Hepatocyte (in vitro differentiated cells): Measurements from ENCODE around the gene C1orf21. TPM values are rescaled to one million over a fixed set of nuclear protein-coding genes. Genes with fewer than 3 reads are reported as not detected.
A peak's percentile ranks its signal among the peaks of the same experiment; 100 is the strongest.

Source experiments
- DNase-seq: peaks from one replicate; pipeline ENCODE4 v3.0.0-alpha.2; 2016; ENCODE audit warnings: low spot score
- H2AFZ ChIP-seq: fragments of 200-600 bp; sonication (generic); 2 replicates; pipeline ENCODE4 v1.6.0; 2016; ENCODE audit warnings: antibody characterized with exemption, mild to moderate bottlenecking
- H3K27ac ChIP-seq: fragments of 200-600 bp; sonication (generic); 2 replicates; pipeline ENCODE4 v1.5.1; 2016; ENCODE audit warnings: mild to moderate bottlenecking
- H3K27me3 ChIP-seq: fragments of 200-600 bp; sonication (generic); 2 replicates; pipeline ENCODE4 v1.6.1; 2016
- H3K36me3 ChIP-seq: fragments of 200-600 bp; sonication (generic); replicated peaks from 2 replicates; pipeline ENCODE4 v1.5.1; 2016; ENCODE audit warnings: low read depth; ENCODE audit not compliant: insufficient read depth
- H3K4me1 ChIP-seq: fragments of 200-600 bp; sonication (generic); 2 replicates; pipeline ENCODE4 v1.5.1; 2016; ENCODE audit warnings: mild to moderate bottlenecking, moderate library complexity; ENCODE audit not compliant: insufficient read depth
- H3K4me2 ChIP-seq: fragments of 200-600 bp; sonication (generic); 2 replicates; pipeline ENCODE4 v1.6.0; 2016
- H3K4me3 ChIP-seq: fragments of 200-600 bp; sonication (generic); 2 replicates; pipeline ENCODE4 v1.5.1; 2016; ENCODE audit warnings: mild to moderate bottlenecking
- H3K79me2 ChIP-seq: fragments of 200-600 bp; sonication (generic); 2 replicates; pipeline ENCODE4 v1.6.0; 2017; ENCODE audit warnings: mild to moderate bottlenecking
- H3K9me2 ChIP-seq: fragments of 200-600 bp; sonication (generic); replicated peaks from 2 replicates; pipeline ENCODE4 v1.6.0; 2017; ENCODE audit warnings: mild to moderate bottlenecking; ENCODE audit not compliant: insufficient read depth
- H3K9me3 ChIP-seq: fragments of 200-600 bp; sonication (generic); 2 replicates; pipeline ENCODE4 v1.5.1; 2016; ENCODE audit warnings: low read depth, mild to moderate bottlenecking
- H4K20me1 ChIP-seq: fragments of 200-600 bp; sonication (generic); 2 replicates; pipeline ENCODE4 v1.6.0; 2016; ENCODE audit warnings: mild to moderate bottlenecking; ENCODE audit not compliant: insufficient read depth, poor library complexity, severe bottlenecking
- EZH2 ChIP-seq: fragments of 200-600 bp; sonication (generic); IDR thresholded peaks from 2 replicates; pipeline ENCODE4 v1.6.1; 2016; ENCODE audit warnings: antibody characterized with exemption, mild to moderate bottlenecking, borderline replicate concordance
- EZH2phosphoT487 ChIP-seq: fragments of 200-600 bp; sonication (generic); IDR thresholded peaks from one replicate; pipeline ENCODE4 v1.6.1; 2018; ENCODE audit warnings: antibody characterized with exemption, mild to moderate bottlenecking, low read depth, moderate library complexity; ENCODE audit not compliant: unreplicated experiment, severe bottlenecking
- WGBS: methylation state at CpG from one replicate; pipeline ENCODE4 v1.1.6; 2016; ENCODE audit warnings: low lambda C conversion rate; ENCODE audit errors: missing lambda C conversion rate; 5-methylcytosine and 5-hydroxymethylcytosine counted together
- polyA plus RNA-seq: library from polyadenylated mRNA; unstranded; fragments of >200 nt; fragmentation: Nextera tagmentation; extraction: Ambion mirVana; gene quantifications from 2 replicates; pipeline ENCODE4 v1.2.1, GENCODE V29; 2016
- total RNA-seq: library from RNA; depleted of rRNA; stranded (reverse); fragments of >200 nt; gene quantifications from 2 replicates; pipeline ENCODE4 v1.2.3, GENCODE V29; 2014
- TF ChIP-seq, protein P1 (sequence below): fragments of 200-600 bp; sonication (generic); IDR thresholded peaks from 2 replicates; pipeline ENCODE4 v1.5.1; 2016; ENCODE audit warnings: antibody characterized with exemption, mild to moderate bottlenecking; ENCODE audit not compliant: poor library complexity

C1orf21 gene
- total and polyA plus RNA-seq, 2 experiments from 2014 or later, result 26.9 to 37.9 TPM

DNA sequence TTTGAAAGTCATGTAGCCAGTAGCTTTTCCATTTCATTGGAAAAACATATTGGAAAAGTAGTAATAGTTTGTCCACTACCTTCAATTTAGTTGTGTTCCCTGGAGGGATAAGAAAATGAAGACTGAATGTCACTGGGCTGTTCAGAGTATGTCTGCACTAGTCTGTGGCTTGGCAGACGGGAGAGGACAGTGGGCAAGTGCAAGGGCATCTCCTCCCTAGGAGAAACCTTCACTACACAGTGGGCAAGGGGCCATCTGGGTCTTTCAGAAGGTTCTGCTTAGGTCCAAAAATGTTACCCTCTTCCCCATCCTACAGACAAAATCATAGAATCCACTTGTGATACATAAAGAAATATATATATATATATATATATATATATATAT is 118.1 kb downstream of the C1orf21 start:
- no peak for DNase-seq
- Histone ChIP-seq H3K36me3 (no peaks in the 10 kb centered on the region), H3K9me2 (no peaks in the 10 kb centered on the region), H3K27ac (no peak overlapping the region), H2AFZ (no peak overlapping the region), H3K4me2 (no peak overlapping the region), H3K9me3 (no peaks in the 10 kb centered on the region), H3K27me3 (no peaks in the 10 kb centered on the region), H3K4me3 (no peak overlapping the region), H4K20me1 (no peaks in the 10 kb centered on the region), H3K4me1 (peaks cover 25% of the 10 kb centered on the region), H3K79me2 (peaks cover 8% of the 10 kb centered on the region)
- 100% methylated on average over 1 of the region's 1 CpG for WGBS
- TF ChIP-seq, protein P1, sequence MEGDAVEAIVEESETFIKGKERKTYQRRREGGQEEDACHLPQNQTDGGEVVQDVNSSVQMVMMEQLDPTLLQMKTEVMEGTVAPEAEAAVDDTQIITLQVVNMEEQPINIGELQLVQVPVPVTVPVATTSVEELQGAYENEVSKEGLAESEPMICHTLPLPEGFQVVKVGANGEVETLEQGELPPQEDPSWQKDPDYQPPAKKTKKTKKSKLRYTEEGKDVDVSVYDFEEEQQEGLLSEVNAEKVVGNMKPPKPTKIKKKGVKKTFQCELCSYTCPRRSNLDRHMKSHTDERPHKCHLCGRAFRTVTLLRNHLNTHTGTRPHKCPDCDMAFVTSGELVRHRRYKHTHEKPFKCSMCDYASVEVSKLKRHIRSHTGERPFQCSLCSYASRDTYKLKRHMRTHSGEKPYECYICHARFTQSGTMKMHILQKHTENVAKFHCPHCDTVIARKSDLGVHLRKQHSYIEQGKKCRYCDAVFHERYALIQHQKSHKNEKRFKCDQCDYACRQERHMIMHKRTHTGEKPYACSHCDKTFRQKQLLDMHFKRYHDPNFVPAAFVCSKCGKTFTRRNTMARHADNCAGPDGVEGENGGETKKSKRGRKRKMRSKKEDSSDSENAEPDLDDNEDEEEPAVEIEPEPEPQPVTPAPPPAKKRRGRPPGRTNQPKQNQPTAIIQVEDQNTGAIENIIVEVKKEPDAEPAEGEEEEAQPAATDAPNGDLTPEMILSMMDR, result no peak

DNA sequence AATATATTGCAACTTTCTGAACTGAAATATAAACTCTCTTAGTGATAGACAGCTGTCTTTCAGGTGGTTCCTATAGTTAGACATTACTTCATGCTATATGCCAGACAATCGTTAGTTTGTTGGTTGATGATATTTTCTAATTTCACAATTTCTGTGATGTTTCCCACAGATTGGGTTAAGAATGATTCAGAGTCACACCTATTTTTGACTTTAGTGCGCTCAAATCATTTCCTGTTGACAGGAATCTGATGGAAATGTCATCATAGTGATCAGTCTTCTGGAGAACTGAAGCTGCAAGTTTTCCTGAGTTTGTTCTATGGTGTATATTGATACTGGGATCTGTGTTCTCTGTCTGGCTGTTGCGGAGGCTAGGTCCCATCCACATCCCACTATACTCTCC is 119.7 kb downstream of the C1orf21 start:
- H3K9me3 ChIP-seq, result no peaks in the 10 kb centered on the region
- H3K27ac ChIP-seq, result no peak overlapping the region
- peaks cover 8% of the 10 kb centered on the region for H3K79me2 ChIP-seq
- WGBS, result 97% methylated on average over 3 of the region's 3 CpGs
- TF ChIP-seq, protein P1, result no peak
- TF ChIP-seq EZH2phosphoT487, result no peak
- TF ChIP-seq EZH2, result no peak
- H3K27me3 ChIP-seq, result no peaks in the 10 kb centered on the region
- H3K4me3 ChIP-seq, result no peak overlapping the region
- DNase-seq, result no peak
- no peaks in the 10 kb centered on the region for H4K20me1 ChIP-seq
- H2AFZ ChIP-seq, result no peak overlapping the region
- no peaks in the 10 kb centered on the region for H3K9me2 ChIP-seq
- no peaks in the 10 kb centered on the region for H3K36me3 ChIP-seq
- no peak overlapping the region for H3K4me2 ChIP-seq
- peaks cover 24% of the 10 kb centered on the region for H3K4me1 ChIP-seq

DNA sequence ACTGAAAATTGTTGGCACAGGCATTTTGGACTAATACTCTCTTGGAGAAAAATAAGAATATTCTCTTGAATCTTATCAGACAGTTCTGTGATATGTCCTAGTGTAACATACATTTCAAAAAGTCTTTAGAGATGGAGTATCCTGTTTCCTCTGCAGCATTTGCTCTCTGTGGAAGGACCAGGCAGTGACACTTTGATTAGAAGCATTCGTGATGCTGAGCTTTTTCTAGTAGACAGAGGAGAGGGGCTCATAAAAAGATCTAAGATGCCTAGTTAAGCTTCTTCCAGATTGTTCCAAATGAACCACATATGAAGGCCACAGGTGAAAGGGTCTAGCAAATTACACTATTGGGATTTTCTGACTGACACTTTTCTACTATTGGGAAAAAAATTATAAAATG is 120.3 kb downstream of the C1orf21 start:
- Histone ChIP-seq H3K9me3 (no peaks in the 10 kb centered on the region), H2AFZ (no peak overlapping the region), H4K20me1 (no peaks in the 10 kb centered on the region), H3K4me2 (peak overlapping the region; percentile 30), H3K79me2 (peaks cover 8% of the 10 kb centered on the region), H3K27ac (peak overlapping the region; percentile 38), H3K4me3 (no peak overlapping the region), H3K4me1 (peaks cover 24% of the 10 kb centered on the region), H3K36me3 (no peaks in the 10 kb centered on the region), H3K9me2 (no peaks in the 10 kb centered on the region), H3K27me3 (no peaks in the 10 kb centered on the region)
- DNase-seq, result no peak
- TF ChIP-seq, protein P1, result no peak
- TF ChIP-seq EZH2phosphoT487 (no peak), EZH2 (no peak)
- 28% methylated on average over 1 of the region's 1 CpG for WGBS

DNA sequence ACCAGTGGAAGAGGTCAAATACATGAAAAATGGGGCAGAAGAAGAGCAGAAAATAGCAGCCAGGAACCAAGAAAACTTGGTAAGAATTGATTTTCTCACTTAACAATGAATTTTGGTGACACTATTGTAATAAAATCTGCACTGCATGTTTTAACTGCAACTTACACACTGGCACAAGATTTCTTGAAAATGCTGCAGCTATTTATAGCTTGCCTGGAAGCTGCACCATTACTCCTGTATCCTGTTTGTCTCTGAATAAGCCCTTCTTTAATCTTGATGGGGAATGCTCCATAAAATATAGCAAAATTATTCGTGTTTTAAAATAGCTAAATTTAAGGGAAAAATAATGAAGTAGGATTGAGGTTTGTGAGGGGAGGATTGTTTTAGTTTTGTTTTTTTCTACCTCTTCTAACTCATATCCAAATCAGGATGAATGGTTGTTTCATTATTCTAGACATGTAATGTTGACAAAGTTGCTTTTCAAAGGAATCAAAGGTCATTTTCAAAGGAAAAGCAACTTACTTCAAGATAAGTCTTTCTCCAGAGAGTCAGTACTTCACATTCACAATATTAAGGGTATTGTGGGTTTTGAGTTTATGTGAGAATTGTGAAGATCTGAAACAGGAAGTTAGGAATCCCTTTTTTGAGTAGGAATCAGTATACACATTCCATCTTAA is 120.9 kb downstream of the C1orf21 start:
- H3K4me1 ChIP-seq, result peaks cover 24% of the 10 kb centered on the region
- H3K4me2 ChIP-seq, result peak overlapping the region; percentile 30
- no peaks in the 10 kb centered on the region for H3K9me2 ChIP-seq
- no peaks in the 10 kb centered on the region for H3K27me3 ChIP-seq
- H4K20me1 ChIP-seq, result no peaks in the 10 kb centered on the region
- no peaks in the 10 kb centered on the region for H3K9me3 ChIP-seq
- H2AFZ ChIP-seq, result no peak overlapping the region
- peak overlapping the region; percentile 38 for H3K27ac ChIP-seq
- H3K4me3 ChIP-seq, result no peak overlapping the region
- H3K79me2 ChIP-seq, result peaks cover 8% of the 10 kb centered on the region
- TF ChIP-seq EZH2 (no peak), EZH2phosphoT487 (no peak)
- TF ChIP-seq, protein P1, result no peak
- no peaks in the 10 kb centered on the region for H3K36me3 ChIP-seq
- WGBS, result 39% methylated on average over 1 of the region's 1 CpG
- no peak for DNase-seq
